DOHH2 (cell line): ENCODE results near the gene SPON1.

Experiments used
- CTCF ChIP-seq: fragments of 200-600 bp; sonication (generic); IDR thresholded peaks from one replicate; pipeline ENCODE4 v1.5.1; 2014; ENCODE audit warnings: antibody characterized with exemption, mild to moderate bottlenecking, low read depth, low read length; ENCODE audit not compliant: poor library complexity, severe bottlenecking
- EZH2phosphoT487 ChIP-seq: fragments of 200-600 bp; sonication (generic); IDR thresholded peaks from 2 replicates; pipeline ENCODE4 v1.6.1; 2017; ENCODE audit warnings: borderline replicate concordance, mild to moderate bottlenecking, antibody characterized with exemption, low read length, moderate library complexity, mixed read lengths

GRCh38 chr11:13954591-13954990 is 7.9 kb upstream of the SPON1 start:
- no peak for TF ChIP-seq CTCF
- no peak for TF ChIP-seq EZH2phosphoT487
